ENCODE results near the gene HNRNPUL1. TPM values are rescaled to one million over a fixed set of nuclear protein-coding genes. Genes with fewer than 3 reads are reported as not detected.

Gene HNRNPUL1
- 68.1 and 131 TPM in 2 replicates for total RNA-seq

GRCh38 chr19:41263850-41264580 lies at the start of gene HNRNPUL1:
Gene HNRNPUL1, plus strand, starts transcription at chr19:41264372. Its CDS starts 132 bp downstream, at chr19:41264504.
- DNase-seq (ENCODE audit: low read depth), result peak; percentile 100

DNA sequence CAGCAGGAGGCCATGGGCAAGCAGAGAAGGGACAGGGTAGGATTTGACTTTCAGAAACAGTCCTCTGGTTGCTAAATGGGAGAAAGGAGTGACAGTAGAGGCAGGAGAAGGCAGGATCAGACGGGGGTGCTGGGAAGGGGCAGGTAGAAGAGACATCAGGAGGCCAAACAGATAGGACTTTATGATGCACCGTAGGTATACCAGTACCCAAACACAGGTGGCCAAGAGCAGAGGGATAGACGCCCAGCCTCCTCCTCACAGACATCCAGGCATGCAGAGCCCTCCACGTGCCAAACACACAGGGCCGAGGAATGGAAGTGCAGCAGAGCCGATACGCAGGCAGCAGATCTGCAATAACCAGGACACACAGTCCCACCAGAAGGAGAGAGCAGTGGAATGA lies 46.4 kb upstream of the HNRNPUL1 start:
- no peak for DNase-seq (ENCODE audit: low read depth)

GRCh38 chr19:41218249-41218614 lies 45.9 kb upstream of the HNRNPUL1 start:
- no peak for DNase-seq (ENCODE audit: low read depth)

GRCh38 chr19:41218615-41219507 lies 45.3 kb upstream of the HNRNPUL1 start, which contains the start of gene AXL:
Gene AXL, plus strand, starts transcription at chr19:41219223. Its CDS starts 170 bp downstream, at chr19:41219393.
- peak; percentile 59 for DNase-seq (ENCODE audit: low read depth)

GRCh38 chr19:41219924-41220567 lies 44.1 kb upstream of the HNRNPUL1 start:
- DNase-seq (ENCODE audit: low read depth), result no peak

GRCh38 chr19:41220811-41221210 lies 43.4 kb upstream of the HNRNPUL1 start:
- no peak for DNase-seq (ENCODE audit: low read depth)

DNA sequence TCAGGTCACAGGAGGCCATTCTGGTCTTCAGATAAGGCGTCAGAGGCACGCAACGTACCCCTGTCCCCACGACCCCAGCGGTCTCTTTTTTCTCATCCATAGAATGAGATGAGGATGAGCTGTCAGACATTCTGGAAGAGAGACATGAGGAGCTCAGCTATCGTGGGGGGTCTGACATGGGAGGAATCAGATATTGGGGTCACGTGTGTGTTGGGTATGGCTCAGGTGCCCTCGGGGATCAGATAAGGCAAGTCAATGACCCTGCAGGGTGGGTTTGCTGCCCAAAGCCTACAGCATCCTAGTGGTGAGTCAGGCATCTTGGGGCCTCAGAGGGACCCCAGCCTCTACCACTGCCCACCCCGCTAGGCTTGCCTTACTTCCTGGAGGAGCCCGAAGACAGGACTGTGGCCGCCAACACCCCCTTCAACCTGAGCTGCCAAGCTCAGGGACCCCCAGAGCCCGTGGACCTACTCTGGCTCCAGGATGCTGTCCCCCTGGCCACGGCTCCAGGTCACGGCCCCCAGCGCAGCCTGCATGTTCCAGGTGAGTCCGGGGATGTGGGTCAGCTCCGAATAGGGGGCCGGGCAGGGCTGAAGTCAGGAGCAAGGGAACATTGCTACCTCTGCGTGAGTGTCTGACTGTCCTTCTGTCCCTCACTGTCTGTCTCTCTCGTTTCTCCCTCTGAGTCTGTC lies 42.5 kb upstream of the HNRNPUL1 start:
- DNase-seq (ENCODE audit: low read depth), result no peak

DNA sequence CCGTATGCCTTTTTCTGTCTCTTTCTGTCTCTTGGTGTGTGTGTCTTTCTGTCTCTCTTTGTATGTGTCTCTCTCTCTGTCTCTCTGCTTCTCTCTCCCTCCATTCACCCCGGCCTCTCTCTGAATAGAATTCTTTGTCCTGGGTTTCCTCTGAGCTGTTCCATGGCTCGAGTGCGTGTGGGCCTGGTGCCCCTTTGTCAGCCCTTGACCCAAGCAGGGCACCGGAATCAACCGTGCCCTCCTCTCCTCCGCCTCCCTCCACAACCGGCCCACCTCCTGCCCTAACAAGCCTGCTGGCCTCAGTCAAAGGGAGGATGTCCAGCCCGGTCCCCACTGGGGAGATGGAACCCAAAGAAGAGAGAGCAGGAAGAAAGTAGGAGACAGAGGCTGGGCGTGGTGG lies 41.9 kb upstream of the HNRNPUL1 start:
- no peak for DNase-seq (ENCODE audit: low read depth)

DNA sequence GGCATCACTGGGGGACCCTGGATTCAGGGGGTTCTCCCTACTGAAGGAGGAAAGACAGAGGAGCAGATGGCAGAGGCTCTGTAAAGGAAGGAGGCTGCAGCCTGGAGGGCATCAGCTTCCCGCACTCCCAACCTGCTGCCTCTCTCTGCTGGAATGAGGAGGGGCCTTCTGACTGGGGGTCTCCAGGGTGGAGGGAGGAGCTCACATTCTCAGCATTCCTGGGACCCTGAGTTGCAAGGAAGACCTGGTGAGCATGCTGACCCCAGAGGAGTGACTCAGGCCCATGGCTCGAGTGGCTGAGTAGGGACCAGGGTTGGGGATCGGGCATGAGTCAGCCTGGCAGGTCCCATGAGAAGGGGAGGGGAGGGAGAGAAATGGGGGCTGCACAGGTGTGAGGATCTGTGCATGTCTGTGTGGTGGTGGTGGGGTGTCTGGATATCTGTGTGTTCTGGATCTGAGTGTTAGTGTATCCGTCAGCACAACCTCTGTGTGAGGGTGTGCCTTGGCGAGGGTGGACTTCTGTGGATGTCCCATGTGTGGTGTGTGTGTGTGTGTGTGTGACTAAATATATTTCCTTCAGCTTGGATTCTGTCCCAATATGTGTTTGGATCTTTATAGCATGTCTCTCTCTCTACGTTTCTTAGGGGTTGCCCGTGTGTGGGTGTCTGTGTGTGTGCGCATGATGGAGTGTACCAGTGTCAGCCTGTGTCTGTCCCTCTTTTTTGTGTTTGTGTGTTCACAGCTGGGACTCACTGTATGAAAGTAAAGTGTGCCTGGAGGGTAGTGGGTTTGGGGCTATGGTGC lies 40.5 kb upstream of the HNRNPUL1 start:
- peak; percentile 90 for DNase-seq (ENCODE audit: low read depth)

GRCh38 chr19:41224632-41225031 lies 39.5 kb upstream of the HNRNPUL1 start:
- no peak for DNase-seq (ENCODE audit: low read depth)

DNA sequence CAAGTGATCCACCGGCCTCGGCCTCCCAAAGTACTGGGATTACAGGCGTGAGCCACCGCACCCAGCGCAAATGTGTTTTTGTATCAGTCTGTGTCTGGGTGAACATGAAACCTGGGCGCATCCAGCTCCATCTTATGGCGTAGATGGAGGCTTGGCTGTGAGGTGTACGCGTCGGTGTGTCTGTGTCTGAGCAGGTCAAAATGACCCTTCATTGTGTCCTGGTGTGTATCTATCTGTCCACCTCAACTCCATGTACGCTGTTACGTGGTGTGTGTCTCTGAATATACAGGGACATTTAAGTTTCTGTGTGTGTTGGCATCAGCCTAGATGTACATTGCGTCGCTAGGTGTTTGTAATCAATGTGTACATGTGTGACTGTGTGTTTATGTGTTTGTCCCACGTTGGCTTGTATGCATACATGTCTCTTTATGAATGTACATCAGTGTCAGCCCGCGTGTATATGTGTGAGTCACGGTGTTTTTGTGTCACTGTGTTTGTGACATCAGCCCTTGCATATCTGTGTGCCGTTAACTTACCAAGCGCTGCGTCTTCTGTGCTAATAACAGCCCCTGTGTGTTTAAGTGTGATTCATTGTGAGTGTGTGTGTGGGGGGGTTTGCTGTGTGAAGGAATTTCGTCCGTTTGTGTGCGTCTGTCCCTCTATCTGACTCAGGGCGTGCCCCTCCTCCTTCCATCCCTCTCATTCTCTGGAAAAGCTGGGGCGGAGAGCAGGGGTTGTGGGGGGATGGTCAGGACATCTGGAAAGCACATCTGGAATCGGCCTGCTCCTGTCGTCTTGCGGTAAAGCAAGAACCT lies 38.7 kb upstream of the HNRNPUL1 start:
- peak; percentile 98 for DNase-seq (ENCODE audit: low read depth)

DNA sequence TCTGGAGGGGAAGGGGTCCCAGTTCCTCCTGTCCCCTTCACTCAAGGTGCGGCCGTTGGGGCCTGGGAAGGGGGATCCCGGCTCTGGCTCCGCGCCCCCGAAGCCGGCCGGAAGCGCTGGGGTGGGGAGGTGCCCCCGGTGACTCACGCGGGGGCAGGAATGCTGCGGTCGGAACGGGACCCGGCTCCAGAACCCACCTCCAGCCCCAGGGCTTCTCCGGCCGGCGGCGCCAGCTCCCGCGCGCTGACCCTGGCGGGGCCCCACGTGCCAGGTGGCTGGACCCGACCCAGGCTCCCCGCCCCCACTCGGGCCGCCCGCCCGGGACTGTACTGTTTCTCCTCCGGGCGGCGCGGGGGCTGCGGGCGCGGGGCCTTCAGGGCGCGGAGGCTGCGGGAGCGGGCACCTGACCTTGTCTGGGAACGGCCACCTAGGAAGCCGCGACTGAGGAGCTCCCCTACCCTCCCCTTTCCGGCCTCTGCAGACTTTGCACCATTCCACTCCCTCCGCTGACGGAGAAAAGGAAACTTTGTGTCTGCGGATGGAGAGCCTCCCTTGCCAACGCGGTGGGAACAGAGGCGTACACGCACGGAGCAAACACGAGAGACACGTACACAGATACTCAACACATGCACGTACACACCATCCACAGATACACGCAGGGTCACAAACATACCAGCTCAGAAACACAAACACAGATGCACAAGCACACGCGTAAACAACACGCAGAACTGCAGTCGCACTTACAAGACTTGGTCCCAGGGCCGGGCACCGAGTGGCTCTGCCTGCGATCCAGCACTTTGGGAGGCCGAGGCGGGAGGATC lies 37.9 kb upstream of the HNRNPUL1 start:
- peak; percentile 55 for DNase-seq (ENCODE audit: low read depth)

DNA sequence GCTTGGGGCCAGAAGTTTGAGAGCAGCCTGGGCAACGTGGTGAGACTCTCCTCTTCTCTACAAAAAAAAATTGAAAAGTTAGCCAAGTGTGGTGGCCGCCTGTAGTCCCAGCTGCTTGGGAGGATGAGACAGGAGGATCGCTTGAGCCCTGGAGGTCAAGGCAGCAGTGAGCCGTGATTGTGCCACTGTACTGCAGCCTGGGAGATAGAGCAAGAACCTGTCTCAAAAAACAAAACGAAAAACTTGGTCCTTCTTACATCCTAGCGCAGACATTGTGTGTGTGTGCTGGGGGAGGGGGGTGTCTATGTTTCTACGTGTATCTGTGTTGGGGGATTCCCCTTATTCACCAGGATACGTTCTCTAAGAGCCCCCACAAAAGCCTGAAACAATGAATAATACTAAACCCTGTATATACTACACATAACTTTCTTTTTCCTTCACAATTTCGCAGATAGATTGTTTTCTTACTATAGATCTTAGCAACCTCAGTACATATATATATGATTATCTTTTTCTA lies 37.2 kb upstream of the HNRNPUL1 start:
- DNase-seq (ENCODE audit: low read depth), result no peak

DNA sequence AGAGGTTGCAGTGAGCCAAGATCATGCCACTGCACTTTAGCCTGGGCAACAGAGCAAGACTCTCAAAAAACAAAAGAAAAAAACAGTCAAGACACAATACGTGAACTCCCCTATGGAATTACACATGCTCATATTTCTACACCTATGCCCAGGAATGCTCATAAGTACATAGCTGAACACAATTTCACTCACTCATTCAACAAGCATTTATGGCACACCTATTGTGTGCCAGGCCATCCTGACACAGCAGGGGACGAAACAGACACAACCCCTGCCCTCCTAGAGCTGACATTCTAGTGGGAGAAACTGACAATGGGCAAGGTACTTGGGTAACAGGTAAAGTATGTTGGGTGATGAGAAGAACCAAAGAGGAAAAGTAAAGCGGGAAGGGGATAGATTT lies 35.7 kb upstream of the HNRNPUL1 start:
- DNase-seq (ENCODE audit: low read depth), result no peak

DNA sequence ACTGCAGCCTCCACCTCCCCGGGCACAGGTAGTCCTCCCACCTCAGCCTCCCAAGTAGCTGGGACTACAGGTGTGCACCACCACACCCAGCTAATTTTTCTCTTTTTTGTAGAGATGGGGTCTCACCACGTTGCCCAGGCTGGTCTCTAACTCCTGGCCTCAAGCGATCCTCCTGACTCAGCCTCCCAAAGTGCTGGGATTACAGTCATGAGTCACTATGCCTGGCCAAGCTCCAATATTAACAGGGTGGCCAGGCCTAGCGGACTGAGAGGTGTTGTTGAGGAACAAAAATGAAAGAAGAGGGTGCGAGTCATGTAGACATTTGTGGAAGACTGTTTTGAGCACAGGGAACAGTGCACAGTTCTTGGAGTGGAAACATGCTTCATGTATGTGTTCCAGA lies 34.8 kb upstream of the HNRNPUL1 start:
- peak; percentile 36 for DNase-seq (ENCODE audit: low read depth)

DNA sequence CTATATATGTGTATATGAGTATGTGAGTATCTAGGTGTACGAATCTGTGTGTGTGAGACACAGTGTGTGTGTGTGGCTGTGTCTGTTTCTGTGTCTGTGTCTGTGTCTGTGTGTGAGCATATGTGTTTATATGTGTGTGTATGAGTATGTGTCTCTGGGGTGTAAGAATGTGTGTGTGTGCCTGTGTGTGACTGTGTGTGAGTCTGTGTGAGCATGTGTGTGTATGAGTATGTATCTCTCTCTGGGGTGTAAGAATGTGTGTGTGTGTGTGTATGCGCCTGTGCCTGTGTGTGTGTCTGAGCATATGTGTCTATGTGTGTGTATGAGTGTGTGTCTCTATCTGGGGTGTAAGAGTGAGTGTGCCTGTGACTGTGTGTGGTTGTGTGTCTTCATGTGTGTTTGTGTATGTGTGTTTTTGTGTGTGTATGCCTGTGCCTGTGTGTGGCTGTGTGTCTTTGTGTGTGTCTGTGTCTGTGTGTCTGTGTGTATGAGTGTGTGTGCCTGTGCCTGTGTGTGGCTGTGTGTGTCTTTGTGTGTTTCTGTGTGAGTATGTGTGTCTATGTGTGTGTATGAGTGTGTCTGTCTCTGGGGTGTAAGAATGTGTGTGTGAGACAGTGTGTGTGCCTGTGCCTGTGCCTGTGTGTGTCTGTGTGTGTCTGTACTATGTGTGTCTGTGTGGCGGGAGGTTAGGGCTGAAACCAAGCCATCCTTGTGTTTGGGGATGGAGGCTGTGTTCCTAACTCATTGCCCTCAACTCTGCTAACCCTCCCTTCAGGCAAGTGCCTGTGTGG lies 33.9 kb upstream of the HNRNPUL1 start:
- DNase-seq (ENCODE audit: low read depth), result no peak

- no peak for DNase-seq (ENCODE audit: low read depth)
Observed at GRCh38 chr19:41232686-41233085, 31.5 kb upstream of the HNRNPUL1 start.

DNA sequence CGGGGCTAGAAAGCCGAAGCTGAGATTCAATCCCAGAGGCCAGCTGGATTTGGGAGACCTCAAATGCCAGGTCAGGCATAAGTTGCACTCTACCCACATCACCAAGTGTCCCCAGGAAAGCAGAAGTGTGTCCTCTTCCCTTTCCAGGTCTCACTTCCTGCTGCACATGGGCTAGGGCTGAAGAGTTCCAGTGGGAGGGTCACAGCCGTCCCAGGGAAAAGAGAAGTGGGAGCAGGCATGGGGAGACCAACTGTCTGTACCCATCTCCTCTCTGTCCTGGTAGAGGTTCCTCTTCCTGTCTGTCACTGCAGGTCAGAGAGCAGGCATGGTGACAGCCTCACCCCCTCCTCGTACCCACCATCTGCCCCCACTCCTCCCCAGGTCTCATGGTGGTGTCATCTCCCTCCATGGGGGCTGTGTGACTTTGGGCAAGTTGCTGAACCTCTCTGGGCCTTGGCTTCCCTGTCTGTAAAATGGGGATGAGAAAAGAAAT lies 30.4 kb upstream of the HNRNPUL1 start:
- DNase-seq (ENCODE audit: low read depth), result no peak

Data from renal cortical epithelial cell (primary cell).